Central memory CD8-positive, alpha-beta T cell (primary cell): ENCODE data around the gene ADARB2.

ENCODE experiments used
- ATAC-seq: fragments of 150-1000 bp; cut with Tn5 transposase; replicated peaks from 2 replicates; pipeline ENCODE4 v1.10.0; 2022; ENCODE audit warnings: mild to moderate bottlenecking, moderate FRiP score, moderate number of reproducible peaks; ENCODE audit not compliant: poor library complexity, severe bottlenecking; ENCODE audit errors: extremely low read depth
- DNase-seq, 2 donors: peaks; one replicate each; pipeline ENCODE4 v3.0.0; 2021; ENCODE audit warnings: low spot score in 2 of 2
- H3K27ac Mint-ChIP-seq: one replicate; pipeline ENCODE4 v1.8.0; 2022; ENCODE audit warnings: low read depth, mild to moderate bottlenecking, moderate library complexity, mixed read lengths
- H3K27me3 Mint-ChIP-seq: one replicate; pipeline ENCODE4 v1.8.0; 2022; ENCODE audit warnings: mixed read lengths
- H3K36me3 Mint-ChIP-seq: one replicate; pipeline ENCODE4 v1.8.0; 2022; ENCODE audit warnings: mild to moderate bottlenecking, moderate library complexity, mixed read lengths; ENCODE audit not compliant: insufficient read depth
- H3K4me1 Mint-ChIP-seq: one replicate; pipeline ENCODE4 v1.8.0; 2022; ENCODE audit warnings: mixed read lengths
- H3K4me3 Mint-ChIP-seq: one replicate; pipeline ENCODE4 v1.8.0; 2022; ENCODE audit warnings: mild to moderate bottlenecking, moderate library complexity, mixed read lengths
- H3K9me3 Mint-ChIP-seq: one replicate; pipeline ENCODE4 v1.8.0; 2022; ENCODE audit warnings: mixed read lengths

The ADARB2 gene

DNA sequence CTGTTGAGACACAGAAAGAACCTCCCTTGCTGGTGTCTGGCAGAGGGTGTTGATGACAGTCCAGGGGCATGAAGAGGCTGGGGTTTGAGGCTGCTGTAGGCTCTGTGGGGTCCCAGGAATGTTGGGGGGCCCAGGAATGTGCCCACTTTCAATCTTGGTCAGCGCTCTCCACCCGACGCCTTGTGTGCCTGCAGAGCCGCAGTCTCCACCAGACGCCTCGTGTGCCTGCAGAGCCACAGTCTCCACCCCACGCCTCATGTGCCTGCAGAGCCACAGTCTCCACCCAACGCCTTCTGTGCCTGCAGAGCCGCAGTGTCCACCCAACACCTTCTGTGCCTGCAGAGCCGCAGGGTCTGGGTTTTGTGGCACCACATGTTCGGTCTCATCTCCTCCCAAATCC is 84.0 kb downstream of the ADARB2 start:
- ATAC-seq = no peak
- Mint-ChIP-seq H3K27me3 (peaks cover 11% of the 10 kb centered on the region), H3K27ac (no peak overlapping the region)

GRCh38 chr10:1652151-1652550 is 85.2 kb downstream of the ADARB2 start:
- no peak for ATAC-seq
- H3K9me3 Mint-ChIP-seq = no peaks in the 10 kb centered on the region
- H3K27ac Mint-ChIP-seq = no peak overlapping the region
- H3K27me3 Mint-ChIP-seq = no peaks in the 10 kb centered on the region
- H3K36me3 Mint-ChIP-seq = no peaks in the 10 kb centered on the region
- H3K4me1 Mint-ChIP-seq = no peaks in the 10 kb centered on the region
- H3K4me3 Mint-ChIP-seq = no peak overlapping the region
- no peak for DNase-seq

More for the DNA sequence above, 84.0 kb downstream of the ADARB2 start:
- Mint-ChIP-seq H3K9me3 (no peaks in the 10 kb centered on the region), H3K4me3 (no peak overlapping the region), H3K36me3 (no peaks in the 10 kb centered on the region), H3K4me1 (no peaks in the 10 kb centered on the region)
- DNase-seq = no peak

GRCh38 chr10:1651270-1651966 is 85.9 kb downstream of the ADARB2 start:
- no peak for DNase-seq
- no peaks in the 10 kb centered on the region for H3K9me3 Mint-ChIP-seq
- no peaks in the 10 kb centered on the region for H3K27me3 Mint-ChIP-seq
- no peak overlapping the region for H3K4me3 Mint-ChIP-seq
- no peaks in the 10 kb centered on the region for H3K4me1 Mint-ChIP-seq
- no peak overlapping the region for H3K27ac Mint-ChIP-seq
- no peak for ATAC-seq
- H3K36me3 Mint-ChIP-seq = peaks cover 2% of the 10 kb centered on the region

DNA sequence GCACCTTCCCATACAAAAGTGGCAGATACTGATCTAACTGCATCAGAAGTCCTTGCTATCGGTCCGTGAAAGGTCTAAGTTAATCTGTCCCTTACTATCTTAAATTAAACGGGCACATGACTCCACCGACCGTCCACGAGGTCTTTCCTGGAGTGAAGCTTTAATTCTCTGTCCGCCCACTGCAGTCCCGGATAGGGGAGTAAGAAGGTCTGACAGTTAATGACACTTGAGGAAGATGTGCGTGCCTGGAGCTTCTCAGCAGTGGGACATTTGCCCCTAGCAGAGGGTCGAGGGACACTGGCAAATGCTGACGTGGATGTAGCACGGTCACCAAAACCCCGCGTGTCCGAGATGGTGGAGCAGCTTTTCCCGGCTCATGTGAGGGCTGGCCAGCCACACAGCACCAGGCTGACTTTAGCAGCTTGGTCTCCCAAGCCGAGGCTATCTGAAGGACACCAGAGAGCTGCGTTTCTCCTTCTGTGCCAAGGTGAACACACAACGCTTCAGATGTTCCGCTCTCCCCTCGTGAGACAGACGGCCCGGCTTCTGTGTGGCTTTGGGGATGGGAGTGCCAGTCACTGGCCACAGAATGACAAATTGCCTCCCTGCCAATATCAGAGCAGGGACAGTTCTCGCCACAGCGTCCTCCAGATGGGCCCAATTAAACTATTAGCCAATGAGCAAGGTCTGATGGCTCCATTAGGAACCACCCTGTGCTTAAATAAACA is 86.6 kb downstream of the ADARB2 start:
- no peaks in the 10 kb centered on the region for H3K4me1 Mint-ChIP-seq

DNA sequence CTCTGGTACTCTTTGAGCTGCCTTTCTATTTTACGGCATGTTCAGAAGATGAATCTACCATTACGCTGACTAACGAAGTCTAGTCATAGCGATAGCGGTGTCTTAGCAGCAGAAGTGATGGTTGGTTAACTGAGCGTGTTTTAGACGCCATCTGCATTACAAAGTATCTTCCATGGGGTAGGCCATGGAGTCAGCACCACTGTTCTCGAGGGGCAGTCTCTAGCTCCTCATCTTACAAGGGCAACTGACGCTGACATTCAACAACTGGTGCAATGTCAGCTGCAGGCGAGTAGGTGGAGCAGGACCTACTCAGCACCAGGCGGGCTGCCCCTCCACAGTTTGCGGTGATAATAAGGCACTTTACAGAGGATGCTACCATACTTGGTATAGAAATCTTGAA is 88.7 kb downstream of the ADARB2 start:
- ATAC-seq = no peak

More for the DNA sequence above, 86.6 kb downstream of the ADARB2 start:
- peaks cover 2% of the 10 kb centered on the region for H3K36me3 Mint-ChIP-seq
- H3K4me3 Mint-ChIP-seq = no peak overlapping the region
- H3K27ac Mint-ChIP-seq = no peak overlapping the region
- no peaks in the 10 kb centered on the region for H3K9me3 Mint-ChIP-seq
- no peak for ATAC-seq
- no peaks in the 10 kb centered on the region for H3K27me3 Mint-ChIP-seq
- no peak for DNase-seq

GRCh38 chr10:1646332-1646731 is 91.0 kb downstream of the ADARB2 start:
- no peaks in the 10 kb centered on the region for H3K4me1 Mint-ChIP-seq
- ATAC-seq = no peak

More for the DNA sequence above, 88.7 kb downstream of the ADARB2 start:
- H3K27ac Mint-ChIP-seq = no peak overlapping the region
- no peaks in the 10 kb centered on the region for H3K4me1 Mint-ChIP-seq
- DNase-seq = no peak
- H3K36me3 Mint-ChIP-seq = peaks cover 2% of the 10 kb centered on the region
- H3K4me3 Mint-ChIP-seq = no peak overlapping the region
- H3K9me3 Mint-ChIP-seq = no peaks in the 10 kb centered on the region
- no peaks in the 10 kb centered on the region for H3K27me3 Mint-ChIP-seq

GRCh38 chr10:1645896-1646295 is 91.4 kb downstream of the ADARB2 start:
- no peak for ATAC-seq
- Mint-ChIP-seq H3K27me3 (no peaks in the 10 kb centered on the region), H3K4me1 (no peaks in the 10 kb centered on the region), H3K4me3 (no peak overlapping the region), H3K9me3 (no peaks in the 10 kb centered on the region), H3K36me3 (peaks cover 2% of the 10 kb centered on the region), H3K27ac (no peak overlapping the region)
- DNase-seq = no peak

More at GRCh38 chr10:1646332-1646731, 91.0 kb downstream of the ADARB2 start:
- Mint-ChIP-seq H3K4me3 (no peak overlapping the region), H3K9me3 (no peaks in the 10 kb centered on the region), H3K36me3 (peaks cover 2% of the 10 kb centered on the region), H3K27ac (no peak overlapping the region), H3K27me3 (no peaks in the 10 kb centered on the region)
- no peak for DNase-seq

DNA sequence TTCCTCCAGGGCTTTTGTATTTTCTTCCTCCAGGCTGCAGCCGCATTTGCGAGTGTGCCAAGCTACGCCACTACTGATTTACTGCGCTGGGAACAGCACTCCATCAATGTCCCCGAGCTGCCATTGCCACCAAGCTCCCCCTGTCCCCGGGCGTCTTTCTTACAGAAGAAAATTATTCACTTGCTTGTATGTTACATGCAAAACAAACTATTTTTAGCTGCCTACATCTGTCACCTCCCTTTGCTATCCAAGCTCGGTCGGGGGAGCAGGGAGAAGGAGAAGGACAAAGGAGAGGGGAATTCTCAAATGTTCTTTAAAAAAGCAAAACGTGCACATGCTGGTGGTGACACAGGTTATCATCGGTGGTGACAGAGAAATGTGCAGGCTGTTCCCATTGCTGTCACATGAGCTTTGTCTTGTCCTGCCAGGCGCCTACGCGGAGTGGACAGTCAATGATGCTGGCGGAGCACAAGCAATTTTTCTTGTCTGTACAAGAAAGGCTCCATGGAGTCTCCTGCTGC is 93.1 kb downstream of the ADARB2 start:
- Mint-ChIP-seq H3K9me3 (no peaks in the 10 kb centered on the region), H3K4me1 (no peaks in the 10 kb centered on the region), H3K27ac (no peak overlapping the region), H3K36me3 (peaks cover 2% of the 10 kb centered on the region), H3K4me3 (no peak overlapping the region), H3K27me3 (no peaks in the 10 kb centered on the region)
- DNase-seq (no peak), ATAC-seq (no peak)

- Mint-ChIP-seq H3K36me3 (peaks cover 2% of the 10 kb centered on the region), H3K4me3 (no peak overlapping the region), H3K9me3 (no peaks in the 10 kb centered on the region), H3K4me1 (no peaks in the 10 kb centered on the region), H3K27ac (no peak overlapping the region), H3K27me3 (no peaks in the 10 kb centered on the region)
- no peak for DNase-seq
- no peak for ATAC-seq
Observed at GRCh38 chr10:1643908-1644179, 93.5 kb downstream of the ADARB2 start.

DNA sequence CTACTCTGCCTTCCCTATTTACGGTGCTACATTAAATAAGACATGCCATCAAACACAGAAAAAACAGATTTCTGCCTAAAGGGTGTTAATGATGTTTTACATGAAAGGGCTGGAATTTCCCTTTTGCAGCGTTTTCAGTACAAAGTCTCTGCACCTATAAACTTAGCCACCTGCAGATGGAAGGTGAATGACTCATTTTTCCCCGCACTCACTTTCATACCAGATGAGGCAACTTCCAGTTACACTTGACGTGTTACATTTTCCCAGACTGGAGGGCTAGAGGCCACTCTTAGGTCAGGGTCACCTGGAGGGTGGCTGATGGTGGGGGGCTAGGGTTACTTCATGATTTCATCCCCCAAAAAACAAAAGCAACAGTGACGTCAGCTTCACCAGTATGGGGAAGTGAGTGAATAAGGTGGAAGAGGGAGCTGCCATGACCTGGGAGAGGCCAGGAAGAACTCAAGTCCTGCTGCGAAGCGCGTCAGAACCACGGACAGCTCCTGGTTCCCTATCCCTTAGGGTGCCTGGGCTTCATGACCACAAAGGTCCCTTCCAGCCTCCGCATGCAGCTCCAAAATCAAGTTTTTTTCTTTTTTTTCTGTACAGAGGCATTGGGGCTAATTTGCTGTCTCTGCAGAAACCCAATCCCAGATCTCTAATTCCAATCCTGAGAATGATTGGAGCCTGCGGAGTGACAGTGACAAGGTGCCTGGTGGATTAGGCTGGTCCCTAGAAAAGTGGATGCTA is 94.0 kb downstream of the ADARB2 start:
- DNase-seq (no peak), ATAC-seq (no peak)
- Mint-ChIP-seq H3K36me3 (peaks cover 2% of the 10 kb centered on the region), H3K27me3 (no peaks in the 10 kb centered on the region), H3K4me1 (no peaks in the 10 kb centered on the region), H3K9me3 (no peaks in the 10 kb centered on the region), H3K4me3 (no peak overlapping the region), H3K27ac (no peak overlapping the region)

DNA sequence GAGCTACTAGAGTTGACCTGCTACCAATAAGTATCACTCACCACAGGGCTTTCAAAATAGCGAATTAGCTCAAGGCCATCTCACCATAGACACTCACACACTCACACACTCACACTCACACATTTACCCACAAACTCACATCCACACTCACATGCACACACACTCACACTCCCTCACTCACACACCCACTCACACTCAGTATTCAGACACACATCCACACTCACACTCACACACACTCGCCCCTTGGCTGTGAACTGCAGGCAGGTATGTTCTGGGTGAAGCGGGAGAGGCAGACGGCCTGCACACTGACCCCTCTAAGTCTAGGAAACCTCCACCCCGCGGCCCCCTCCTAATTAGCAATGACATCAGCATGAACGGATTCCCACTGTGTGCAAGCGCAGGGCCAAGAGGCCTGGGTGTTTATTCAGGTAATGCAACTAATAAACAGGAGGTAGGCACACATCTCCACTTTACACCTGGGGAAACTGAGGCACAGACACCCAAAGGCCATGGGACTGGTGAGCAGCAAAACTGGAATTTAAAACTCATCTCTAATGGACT is 94.6 kb downstream of the ADARB2 start:
- no peaks in the 10 kb centered on the region for H3K27me3 Mint-ChIP-seq
- H3K4me1 Mint-ChIP-seq = no peaks in the 10 kb centered on the region
- no peaks in the 10 kb centered on the region for H3K9me3 Mint-ChIP-seq
- no peak for DNase-seq
- no peak overlapping the region for H3K4me3 Mint-ChIP-seq
- no peak for ATAC-seq
- H3K27ac Mint-ChIP-seq = no peak overlapping the region
- peaks cover 2% of the 10 kb centered on the region for H3K36me3 Mint-ChIP-seq

GRCh38 chr10:1641402-1641801 is 95.9 kb downstream of the ADARB2 start:
- Mint-ChIP-seq H3K4me3 (no peak overlapping the region), H3K27me3 (no peaks in the 10 kb centered on the region), H3K36me3 (no peaks in the 10 kb centered on the region), H3K4me1 (no peaks in the 10 kb centered on the region), H3K9me3 (no peaks in the 10 kb centered on the region), H3K27ac (no peak overlapping the region)
- DNase-seq = no peak
- no peak for ATAC-seq
